Right lobe of liver (tissue), 6 donors: ENCODE results near the gene SH2D4B. TPM values are rescaled to one million over a fixed set of nuclear protein-coding genes. Genes with fewer than 3 reads are reported as not detected.

Experiments
- ATAC-seq, 4 donors: fragments of 200-7000 bp; cut with Tn5 transposase; one replicate each; pipeline ENCODE4 v1.9.1; 2020; ENCODE audit warnings: mild to moderate bottlenecking in 4 of 4, moderate library complexity in 4 of 4
- DNase-seq, 3 donors: peaks; one replicate each; pipeline ENCODE4 v3.0.0-alpha.2; 2020
- H3K27ac ChIP-seq, 3 donors: fragments of 200-600 bp; one replicate each; pipeline ENCODE4 v1.8.0; 2022
- H3K27me3 ChIP-seq, 2 donors: fragments of 200-600 bp; one replicate each; pipeline ENCODE4 v1.8.0; 2022
- H3K36me3 ChIP-seq, 4 donors: fragments of 200-600 bp; sonication (generic) in 1 of 4; one replicate each; pipeline versions ENCODE4 v1.5.1 to v1.8.0; 2017 to 2022; ENCODE audit warnings: control low read depth in 1 of 4
- H3K4me1 ChIP-seq, 4 donors: fragments of 200-600 bp; sonication (generic) in 1 of 4; one replicate each; pipeline versions ENCODE4 v1.5.1 to v1.8.0; 2017 to 2022; ENCODE audit warnings: control low read depth in 1 of 4
- H3K4me3 ChIP-seq, 3 donors: fragments of 200-600 bp; one replicate each; pipeline ENCODE4 v1.8.0; 2022
- H3K9me3 ChIP-seq, 4 donors: fragments of 200-600 bp; sonication (generic) in 1 of 4; one replicate each; pipeline versions ENCODE4 v1.5.1 to v1.8.0; 2017 to 2022; ENCODE audit warnings: control low read depth in 1 of 4
- CTCF ChIP-seq, 4 donors: fragments of 200-600 bp in 3 of 4; fragments of 450-650 bp in 1 of 4; IDR thresholded peaks; one replicate each; pipeline versions ENCODE4 v1.5.1 to v1.8.0; 2016 to 2022; ENCODE audit warnings: antibody characterized with exemption in 4 of 4, mild to moderate bottlenecking in 2 of 4
- POLR2A ChIP-seq: fragments of 450-650 bp; IDR thresholded peaks from one replicate; pipeline ENCODE4 v1.6.1; 2017; ENCODE audit warnings: antibody characterized with exemption, mild to moderate bottlenecking
- whole genome bisulfite sequencing: methylation state at CpG from one replicate; pipeline ENCODE4 v1.1.6; 2018; ENCODE audit warnings: low coverage, low lambda C conversion rate; ENCODE audit not compliant: insufficient coverage; ENCODE audit errors: missing lambda C conversion rate; 5-methylcytosine and 5-hydroxymethylcytosine counted together
- intact Hi-C, 2 donors: fragments of 100-400 bp; cut with DNase I; formaldehyde crosslinking; loops; one replicate each; pipeline versions ENCODE4 v1.11.2 to v1.14.1; 2022
- total RNA-seq, 6 experiments: library from RNA; depleted of rRNA in 2 of 6; stranded (reverse); fragments of >200 nt in 2 of 6; fragmentation: NEBNext Ultra II Directional in 3 of 6; extraction: Animal tissue kit (Norgen Biotek cat#: 25700) in 3 of 6; gene quantifications; one replicate each; pipeline versions ENCODE4 v1.1.0 to v1.2.4, GENCODE V29; 2016 to 2023
- donor health status: DM: no; HTN: yes; CAD: no.
- donor health status: DM: no; HTN: no; CAD: no.
- donor health status: DM: no; HTN: no; CAD: no.
- donor health status: DM: no; HTN: yes; CAD: no.
- donor health status: DM: no; HTN: yes; CAD: no.

Gene SH2D4B
- total RNA-seq, 6 experiments from 2014 or later = not detected

- H3K27ac ChIP-seq = no peak overlapping the region
- no peak for TF ChIP-seq CTCF (IDR thresholded peaks at IDR 0.05)
- TF ChIP-seq POLR2A = no peak
- peaks cover 0 to 4% (median 1%) of the 10 kb centered on the region in 4 donors for H3K36me3 ChIP-seq
- H3K4me3 ChIP-seq = no peak overlapping the region
- 71% methylated on average over 4 of the region's 6 CpGs for WGBS
- no peak for DNase-seq
- intact Hi-C loops = no loop called here
- H3K27me3 ChIP-seq = no peaks in the 10 kb centered on the region
- H3K9me3 ChIP-seq = no peaks in the 10 kb centered on the region
- peak; percentile 3 to 31 (median 24) for ATAC-seq
- no peaks in the 10 kb centered on the region for H3K4me1 ChIP-seq
Measured at GRCh38 chr10:80523773-80524172, 13.9 kb upstream of the SH2D4B start.

- no peaks in the 10 kb centered on the region for H3K36me3 ChIP-seq
- peak in 2 of 4 donors; percentile 20 for ATAC-seq
- intact Hi-C loops = no loop called here
Measured at GRCh38 chr10:80524190-80524909, 13.4 kb upstream of the SH2D4B start.

GRCh38 chr10:80526218-80526617, 11.5 kb upstream of the SH2D4B start:
- Histone ChIP-seq H3K27me3 (no peaks in the 10 kb centered on the region), H3K36me3 (no peaks in the 10 kb centered on the region), H3K27ac (no peak overlapping the region), H3K4me1 (no peaks in the 10 kb centered on the region), H3K4me3 (no peak overlapping the region), H3K9me3 (no peaks in the 10 kb centered on the region)
- ATAC-seq (no peak), DNase-seq (no peak)
- intact Hi-C loops = no loop called here
- 55% methylated on average over 2 of the region's 2 CpGs for WGBS
- TF ChIP-seq POLR2A (no peak), CTCF (IDR thresholded peaks at IDR 0.05) (no peak)

More at GRCh38 chr10:80524190-80524909, 13.4 kb upstream of the SH2D4B start:
- H3K4me1 ChIP-seq = no peaks in the 10 kb centered on the region
- TF ChIP-seq POLR2A (no peak), CTCF (IDR thresholded peaks at IDR 0.05) (no peak)
- H3K9me3 ChIP-seq = no peaks in the 10 kb centered on the region
- no peak overlapping the region for H3K27ac ChIP-seq
- H3K27me3 ChIP-seq = no peaks in the 10 kb centered on the region
- H3K4me3 ChIP-seq = no peak overlapping the region
- DNase-seq = no peak
- WGBS = 70% methylated on average over 4 of the region's 12 CpGs

- ATAC-seq (peak in 1 of 4 donors; percentile 18), DNase-seq (no peak)
- no peak for TF ChIP-seq POLR2A
- no peak for TF ChIP-seq CTCF (IDR thresholded peaks at IDR 0.05)
- Histone ChIP-seq H3K36me3 (no peaks in the 10 kb centered on the region), H3K27me3 (no peaks in the 10 kb centered on the region), H3K9me3 (no peaks in the 10 kb centered on the region), H3K4me3 (no peak overlapping the region), H3K4me1 (no peaks in the 10 kb centered on the region), H3K27ac (no peak overlapping the region)
- no CpG with 5 or more reads among the region's 6 CpGs for WGBS
- intact Hi-C loops = no loop called here
Measured at GRCh38 chr10:80526742-80527141, 11.0 kb upstream of the SH2D4B start.
